Suprapubic skin (tissue), 4 donors: ENCODE data around the gene TUBA4B. TPM values are rescaled to one million over a fixed set of nuclear protein-coding genes. Genes with fewer than 3 reads are reported as not detected.

Source experiments
- DNase-seq, 2 donors: peaks; one replicate each; pipeline ENCODE4 v3.0.0-alpha.2; 2019; ENCODE audit warnings: low spot score in 2 of 2
- H3K27ac ChIP-seq: fragments of 200-600 bp; sonication (generic); one replicate; pipeline ENCODE4 v1.5.1; 2019
- H3K27me3 ChIP-seq: fragments of 200-600 bp; sonication (generic); one replicate; pipeline ENCODE4 v1.5.1; 2019
- H3K36me3 ChIP-seq: fragments of 200-600 bp; sonication (generic); one replicate; pipeline ENCODE4 v1.5.1; 2019
- H3K4me1 ChIP-seq: fragments of 200-600 bp; sonication (generic); one replicate; pipeline ENCODE4 v1.5.1; 2019
- H3K4me3 ChIP-seq: fragments of 200-600 bp; sonication (generic); one replicate; pipeline ENCODE4 v1.5.1; 2019; ENCODE audit warnings: mild to moderate bottlenecking
- H3K9me3 ChIP-seq: fragments of 200-600 bp; sonication (generic); one replicate; pipeline ENCODE4 v1.5.1; 2019
- EP300 ChIP-seq: sonication (generic); formaldehyde crosslinking; IDR thresholded peaks from one replicate; pipeline ENCODE4 v1.6.1; 2017; ENCODE audit warnings: antibody characterized with exemption
- POLR2A ChIP-seq, 2 donors: fragments of 450-650 bp; IDR thresholded peaks; one replicate each; pipeline ENCODE4 v1.6.1; 2017; ENCODE audit warnings: antibody characterized with exemption in 2 of 2, mild to moderate bottlenecking in 2 of 2, moderate library complexity in 2 of 2
- POLR2AphosphoS5 ChIP-seq, 3 donors: sonication (generic); formaldehyde crosslinking; IDR thresholded peaks; one replicate each; pipeline ENCODE4 v1.6.1; 2017; ENCODE audit warnings: antibody characterized with exemption in 3 of 3
- WGBS: methylation state at CpG from one replicate; pipeline ENCODE4 v1.1.5; 2018; 5-methylcytosine and 5-hydroxymethylcytosine counted together
- total RNA-seq, 4 donors: library from RNA; depleted of rRNA; stranded (reverse); fragments of >200 nt; gene quantifications; one replicate each; pipeline ENCODE4 v1.1.0, GENCODE V29; 2016
- TF ChIP-seq, protein P1 (sequence below), 2 donors: fragments of 200-600 bp in 1 of 2; fragments of 450-650 bp in 1 of 2; sonication (generic) in 1 of 2; IDR thresholded peaks; one replicate each; pipeline ENCODE4 v1.5.1; 2016 to 2019; ENCODE audit warnings: antibody characterized with exemption in 2 of 2, mild to moderate bottlenecking in 1 of 2, moderate library complexity in 1 of 2

Gene TUBA4B
- total RNA-seq, 4 donors from 2014 or later = not detected

DNA sequence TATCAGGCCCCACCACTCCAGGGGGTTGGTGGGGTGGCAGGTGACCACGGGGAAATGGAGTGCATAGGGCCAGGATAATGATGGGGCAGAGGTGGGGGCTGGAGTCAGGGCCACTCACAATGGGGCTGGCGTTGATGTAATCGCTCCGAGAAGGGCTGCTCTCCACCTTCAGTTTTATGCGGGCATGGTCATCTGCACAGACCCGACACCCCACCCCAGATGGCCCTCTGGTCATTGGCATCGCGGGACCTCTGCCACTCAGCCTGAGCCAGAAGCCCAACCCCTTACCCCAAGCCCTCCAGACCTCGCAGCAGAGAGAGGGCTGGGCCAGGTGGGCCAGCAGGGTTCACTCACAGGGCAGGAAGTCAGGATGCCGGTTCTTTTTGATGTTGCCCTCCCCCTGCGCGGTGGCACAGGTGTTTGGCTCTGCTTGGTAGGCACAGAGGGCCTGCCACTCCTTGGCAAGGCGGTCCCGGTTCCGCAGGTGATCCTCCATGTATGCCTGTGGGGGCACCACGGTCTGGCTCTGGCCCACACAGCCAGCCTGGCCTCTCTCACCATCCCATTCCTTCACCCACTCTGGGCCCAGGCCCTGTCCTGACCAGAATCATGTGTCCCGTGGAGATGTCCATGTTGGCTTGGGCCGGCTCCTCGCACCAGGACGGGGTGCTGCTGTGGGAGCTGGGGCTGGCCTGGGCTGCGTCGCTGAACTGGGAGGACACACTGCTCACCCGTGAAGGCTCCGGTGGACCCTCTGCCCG lies 43.8 kb downstream of the TUBA4B start:
- Histone ChIP-seq H3K27ac (no peak overlapping the region), H3K9me3 (no peaks in the 10 kb centered on the region), H3K27me3 (peaks cover 16% of the 10 kb centered on the region), H3K4me1 (peaks cover 19% of the 10 kb centered on the region), H3K36me3 (no peaks in the 10 kb centered on the region), H3K4me3 (no peak overlapping the region)
- no peak for TF ChIP-seq POLR2A (IDR thresholded peaks at IDR 0.05)
- TF ChIP-seq, protein P1, sequence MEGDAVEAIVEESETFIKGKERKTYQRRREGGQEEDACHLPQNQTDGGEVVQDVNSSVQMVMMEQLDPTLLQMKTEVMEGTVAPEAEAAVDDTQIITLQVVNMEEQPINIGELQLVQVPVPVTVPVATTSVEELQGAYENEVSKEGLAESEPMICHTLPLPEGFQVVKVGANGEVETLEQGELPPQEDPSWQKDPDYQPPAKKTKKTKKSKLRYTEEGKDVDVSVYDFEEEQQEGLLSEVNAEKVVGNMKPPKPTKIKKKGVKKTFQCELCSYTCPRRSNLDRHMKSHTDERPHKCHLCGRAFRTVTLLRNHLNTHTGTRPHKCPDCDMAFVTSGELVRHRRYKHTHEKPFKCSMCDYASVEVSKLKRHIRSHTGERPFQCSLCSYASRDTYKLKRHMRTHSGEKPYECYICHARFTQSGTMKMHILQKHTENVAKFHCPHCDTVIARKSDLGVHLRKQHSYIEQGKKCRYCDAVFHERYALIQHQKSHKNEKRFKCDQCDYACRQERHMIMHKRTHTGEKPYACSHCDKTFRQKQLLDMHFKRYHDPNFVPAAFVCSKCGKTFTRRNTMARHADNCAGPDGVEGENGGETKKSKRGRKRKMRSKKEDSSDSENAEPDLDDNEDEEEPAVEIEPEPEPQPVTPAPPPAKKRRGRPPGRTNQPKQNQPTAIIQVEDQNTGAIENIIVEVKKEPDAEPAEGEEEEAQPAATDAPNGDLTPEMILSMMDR (IDR thresholded peaks at IDR 0.05) = no peak
- TF ChIP-seq EP300 = no peak
- no peak for DNase-seq
- WGBS = 94% methylated on average over 12 of the region's 25 CpGs

DNA sequence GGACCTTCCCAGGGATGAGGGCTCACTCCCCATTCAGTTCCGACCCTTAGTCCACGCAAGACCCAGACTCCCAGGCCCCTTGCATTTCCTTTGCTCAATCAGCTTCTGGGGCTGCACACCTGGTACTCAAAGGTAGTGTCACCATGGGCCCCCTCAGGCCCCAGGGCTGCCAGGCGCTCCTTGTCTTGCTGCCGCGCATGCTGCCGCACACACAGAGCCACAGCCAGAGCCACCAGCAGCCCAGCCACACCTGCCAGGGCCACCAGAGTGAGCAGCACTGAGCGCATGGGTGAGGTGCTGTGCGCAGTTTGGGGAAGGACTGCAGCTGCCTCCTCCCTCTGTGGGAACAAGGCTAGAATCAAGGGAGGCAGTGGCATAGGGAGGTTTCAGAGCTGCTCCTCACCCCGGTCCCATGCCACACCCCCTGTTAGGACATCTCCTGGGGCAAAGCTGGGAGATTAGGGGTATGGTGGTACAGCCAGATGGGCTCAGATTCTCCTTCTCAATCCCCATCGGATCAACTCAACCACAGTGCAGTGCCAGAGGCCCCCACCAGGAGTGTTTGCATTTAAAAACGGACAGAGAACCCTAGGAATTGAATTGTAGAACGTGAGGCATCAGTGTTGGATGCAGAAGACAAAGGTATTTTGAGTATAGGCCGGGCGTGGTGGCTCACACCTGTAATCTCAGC lies 44.9 kb downstream of the TUBA4B start:
- H3K36me3 ChIP-seq = no peaks in the 10 kb centered on the region
- H3K9me3 ChIP-seq = no peaks in the 10 kb centered on the region
- no peak for DNase-seq
- WGBS = 80% methylated on average over 11 of the region's 14 CpGs
- TF ChIP-seq, protein P1 (IDR thresholded peaks at IDR 0.05) = no peak
- TF ChIP-seq POLR2A (IDR thresholded peaks at IDR 0.05) = no peak
- no peak for TF ChIP-seq POLR2AphosphoS5 (IDR thresholded peaks at IDR 0.05)
- no peak for TF ChIP-seq EP300
- no peak overlapping the region for H3K27ac ChIP-seq
- peaks cover 19% of the 10 kb centered on the region for H3K4me1 ChIP-seq
- H3K27me3 ChIP-seq = peaks cover 27% of the 10 kb centered on the region
- no peak overlapping the region for H3K4me3 ChIP-seq

DNA sequence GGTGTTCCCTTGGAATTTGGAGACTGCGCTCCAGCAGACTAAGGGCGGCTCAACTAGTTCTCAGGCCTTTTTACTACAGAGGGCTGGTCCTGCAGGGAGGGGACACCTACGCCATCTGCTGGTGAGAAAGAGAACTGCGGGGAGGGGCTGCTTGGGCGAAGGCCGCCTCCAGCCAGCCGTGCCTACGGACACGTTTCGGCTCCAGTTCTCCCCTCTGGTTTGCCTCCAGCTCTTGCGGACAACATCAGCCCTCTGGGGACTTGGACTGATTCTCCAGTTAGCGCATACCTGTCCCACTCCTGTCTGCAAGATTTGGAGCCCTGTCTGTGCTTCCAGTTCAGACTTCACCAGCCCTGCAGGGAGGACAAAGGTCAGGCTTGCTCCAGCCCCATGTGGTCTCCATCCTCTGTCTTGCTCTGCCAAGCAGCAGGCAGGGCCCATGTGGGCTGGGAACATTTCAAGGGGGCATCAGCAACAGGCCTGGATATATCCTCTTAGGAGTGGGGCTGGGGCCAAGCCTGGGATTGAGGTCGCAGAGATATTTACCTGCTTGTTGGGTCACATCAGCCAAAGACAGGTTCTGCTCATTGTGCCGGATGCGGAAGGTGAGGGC lies 45.8 kb downstream of the TUBA4B start:
- Histone ChIP-seq H3K4me3 (no peak overlapping the region), H3K27ac (no peak overlapping the region), H3K27me3 (peaks cover 36% of the 10 kb centered on the region), H3K4me1 (peaks cover 19% of the 10 kb centered on the region), H3K9me3 (no peaks in the 10 kb centered on the region), H3K36me3 (no peaks in the 10 kb centered on the region)
- peak; percentile 89 to 91 for DNase-seq
- TF ChIP-seq POLR2AphosphoS5 (IDR thresholded peaks at IDR 0.05) = no peak
- no peak for TF ChIP-seq POLR2A (IDR thresholded peaks at IDR 0.05)
- TF ChIP-seq, protein P1 (IDR thresholded peaks at IDR 0.05) = peak; percentile 94 to 99
- WGBS = 24% methylated on average over 6 of the region's 15 CpGs

DNA sequence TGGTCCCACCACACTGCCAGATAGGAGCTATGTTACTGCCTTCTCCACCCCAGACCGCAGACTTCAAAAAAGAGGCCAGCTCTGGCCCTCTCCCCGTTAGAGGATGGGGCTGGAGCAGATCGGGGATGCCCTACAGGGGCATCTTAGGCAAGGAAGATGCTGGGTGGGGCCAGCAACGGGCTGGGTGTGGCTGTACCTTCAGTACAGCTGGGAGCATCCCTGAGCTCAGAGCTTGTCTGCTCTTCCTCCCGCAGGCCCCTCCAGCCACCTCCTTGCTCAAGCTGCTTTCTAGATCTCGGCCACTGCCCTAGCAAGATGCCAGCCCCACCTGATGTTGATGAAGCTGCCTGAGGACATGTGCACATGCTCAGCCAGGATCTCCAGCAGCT lies 46.3 kb downstream of the TUBA4B start:
- no peak overlapping the region for H3K27ac ChIP-seq
- H3K9me3 ChIP-seq = no peaks in the 10 kb centered on the region
- no peaks in the 10 kb centered on the region for H3K36me3 ChIP-seq
- TF ChIP-seq POLR2AphosphoS5 (IDR thresholded peaks at IDR 0.05) (no peak), POLR2A (IDR thresholded peaks at IDR 0.05) (no peak), EP300 (no peak)
- TF ChIP-seq, protein P1 (IDR thresholded peaks at IDR 0.05) = no peak
- H3K4me3 ChIP-seq = no peak overlapping the region
- H3K27me3 ChIP-seq = peaks cover 39% of the 10 kb centered on the region
- DNase-seq = no peak
- WGBS = 90% methylated on average over 2 of the region's 6 CpGs
- H3K4me1 ChIP-seq = peaks cover 14% of the 10 kb centered on the region

DNA sequence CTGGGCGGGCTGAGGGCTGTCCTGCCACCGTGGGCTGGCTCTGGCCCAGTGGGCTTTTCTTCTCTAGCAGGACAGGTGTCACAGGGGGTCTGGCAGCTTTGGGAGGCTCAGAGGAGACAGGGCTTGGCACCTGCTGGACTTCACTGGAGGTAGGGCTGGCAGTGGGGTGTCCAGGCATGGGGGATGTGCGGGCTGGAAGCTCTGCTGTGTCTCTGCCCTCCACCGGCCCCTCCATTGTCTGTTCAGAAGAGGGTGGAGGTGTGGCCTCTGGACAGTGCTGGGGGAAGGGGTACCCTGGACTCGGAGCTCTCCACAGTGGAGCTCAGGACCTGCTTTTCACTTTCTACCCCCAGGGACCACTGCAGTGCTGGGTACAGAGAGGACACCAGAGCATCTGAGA lies 47.0 kb downstream of the TUBA4B start:
- Histone ChIP-seq H3K4me3 (no peak overlapping the region), H3K27me3 (peaks cover 39% of the 10 kb centered on the region), H3K27ac (no peak overlapping the region), H3K9me3 (no peaks in the 10 kb centered on the region), H3K36me3 (no peaks in the 10 kb centered on the region), H3K4me1 (peaks cover 7% of the 10 kb centered on the region)
- no peak for TF ChIP-seq EP300
- no peak for TF ChIP-seq POLR2A (IDR thresholded peaks at IDR 0.05)
- WGBS = 75% methylated on average over 2 of the region's 5 CpGs
- no peak for DNase-seq
